K562 (cell line): ENCODE data around the gene AGR2. TPM values are rescaled to one million over a fixed set of nuclear protein-coding genes. Genes with fewer than 3 reads are reported as not detected.

Source experiments
- ATAC-seq: fragments of 200-7000 bp; cut with Tn5 transposase; 3 replicates; pipeline ENCODE4 v1.9.1; 2020; ENCODE audit warnings: moderate library complexity
- BruUV-seq: library from RNA; stranded (reverse); fragments of 400-500 nt; replicated peaks from 2 replicates; lab custom pipeline; 2021; lab: Mats Ljungman, UMichigan
- CTCF ChIA-PET: fragments of 300-600 bp; formaldehyde crosslinking; extraction: SDS; loops from one replicate; lab custom pipeline; 2021; ENCODE audit warnings: low intra/inter-chr PET ratio; lab: Yijun Ruan, JAX
- POLR2A ChIA-PET: fragments of 300-600, 350-650 bp; sonication (Branson Sonifier 250); formaldehyde crosslinking; extraction: SDS; loops from one replicate; lab custom pipeline; 2021; ENCODE audit warnings: antibody characterized with exemption, inconsistent platforms; lab: Yijun Ruan, JAX
- DNase-seq, 4 experiments: peaks; one replicate each; pipeline versions ENCODE4 v3.0.0 to v3.0.0-alpha.2; 2011 to 2018; ENCODE audit warnings: low spot score in 3 of 4, mixed read lengths in 3 of 4; ENCODE audit errors: extremely low read depth in 1 of 4
- FAIRE-seq: peaks from 2 replicates; lab custom pipeline; 2011; peaks lifted over from hg19 to GRCh38; lab: Jason Lieb, UNC
- H2AFZ ChIP-seq: 2 replicates; pipeline ENCODE4 v1.6.0; 2011; ENCODE audit warnings: low read depth, low read length, control low read depth, inconsistent platforms
- H3K27ac ChIP-seq: fragments of 200-600 bp; 3 replicates; pipeline ENCODE4 v1.8.0; 2011; ENCODE audit warnings: low read depth, mild to moderate bottlenecking, control low read depth, inconsistent platforms, low read length, moderate library complexity, mixed read lengths; ENCODE audit errors: extremely low read depth
- H3K27me3 ChIP-seq, 2 experiments: fragments of 300-600 bp in 1 of 2; 2 replicates in 1 of 2; 3 replicates in 1 of 2; pipeline versions ENCODE4 v1.6.0 to v1.8.0; 2011; ENCODE audit warnings: inconsistent platforms in 2 of 2, low read length in 2 of 2, mild to moderate bottlenecking in 1 of 2, mixed read lengths in 1 of 2, moderate library complexity in 1 of 2; ENCODE audit not compliant: control insufficient read depth in 2 of 2, insufficient read depth in 2 of 2
- H3K36me3 ChIP-seq: fragments of 300-600 bp; 3 replicates; pipeline ENCODE4 v1.8.0; 2011; ENCODE audit warnings: mild to moderate bottlenecking, low read length, inconsistent platforms; ENCODE audit not compliant: control insufficient read depth, insufficient read depth
- H3K4me1 ChIP-seq, 2 experiments: fragments of 200-600 bp in 1 of 2; replicated peaks in 1 of 2; 2 replicates in 1 of 2; 3 replicates in 1 of 2; pipeline versions ENCODE4 v1.5.1 to v1.8.0; 2011; ENCODE audit warnings: inconsistent platforms in 2 of 2, low read length in 2 of 2, mild to moderate bottlenecking in 1 of 2, mixed read lengths in 1 of 2, moderate library complexity in 1 of 2; ENCODE audit not compliant: control insufficient read depth in 2 of 2, insufficient read depth in 2 of 2
- H3K4me2 ChIP-seq: 2 replicates; pipeline ENCODE4 v1.6.1; 2011; ENCODE audit warnings: low read length, control low read depth, inconsistent platforms, mixed read lengths; ENCODE audit not compliant: insufficient read depth
- H3K4me3 ChIP-seq: fragments of 200-600 bp; sonication (generic), shearing (Covaris generic); 2 replicates; pipeline ENCODE4 v1.5.1; 2016; ENCODE audit warnings: control low read depth, inconsistent platforms
- H3K79me2 ChIP-seq: fragments of 200-600 bp; 3 replicates; pipeline ENCODE4 v1.8.0; 2011; ENCODE audit warnings: low read length, inconsistent platforms; ENCODE audit not compliant: control insufficient read depth, insufficient read depth
- H3K9ac ChIP-seq, 2 experiments: 2 replicates each; pipeline versions ENCODE4 v1.6.0 to v1.6.1; 2011; ENCODE audit warnings: low read depth in 2 of 2, low read length in 2 of 2, control low read depth in 1 of 2, inconsistent platforms in 1 of 2, mild to moderate bottlenecking in 1 of 2, mixed read lengths in 1 of 2; ENCODE audit not compliant: insufficient read depth in 1 of 2
- H3K9me1 ChIP-seq: one replicate; pipeline ENCODE4 v1.6.0; 2011; ENCODE audit warnings: inconsistent platforms, mild to moderate bottlenecking, low read length, moderate library complexity; ENCODE audit not compliant: control insufficient read depth, insufficient read depth
- H3K9me3 ChIP-seq: replicated peaks from 2 replicates; pipeline ENCODE4 v1.5.1; 2011; ENCODE audit warnings: low read depth, low read length, inconsistent platforms; ENCODE audit not compliant: control insufficient read depth, insufficient read depth
- H4K20me1 ChIP-seq: replicated peaks from 2 replicates; pipeline ENCODE4 v1.6.1; 2011; ENCODE audit warnings: low read length, inconsistent platforms, mixed read lengths; ENCODE audit not compliant: control insufficient read depth, insufficient read depth
- DDX20 ChIP-seq: fragments of 450-650 bp; IDR thresholded peaks from 2 replicates; pipeline ENCODE4 v1.6.1; 2016; ENCODE audit warnings: missing genetic modification characterization, low read depth, mild to moderate bottlenecking, missing compliant biosample characterization, moderate library complexity
- E2F1 ChIP-seq: sonication (generic); formaldehyde crosslinking; IDR thresholded peaks from 2 replicates; pipeline ENCODE4 v1.8.1; 2023; ENCODE audit warnings: mild to moderate bottlenecking, missing genetic modification reagents, moderate library complexity
- FOXP1 ChIP-seq: sonication (generic); formaldehyde crosslinking; IDR thresholded peaks from 2 replicates; pipeline ENCODE4 v1.8.0; 2022; ENCODE audit warnings: mild to moderate bottlenecking, missing genetic modification reagents
- HSF4 ChIP-seq: fragments of 250-450 bp; sonication (Bioruptor Pico); IDR thresholded peaks from 2 replicates; pipeline ENCODE4 v2.1.2; 2022; ENCODE audit warnings: mild to moderate bottlenecking, moderate library complexity, borderline replicate concordance
- KLF13 ChIP-seq: fragments of 450-650 bp; IDR thresholded peaks from 2 replicates; pipeline ENCODE4 v1.6.1; 2016; ENCODE audit warnings: missing genetic modification characterization, low read depth, mild to moderate bottlenecking, missing compliant biosample characterization, moderate library complexity, borderline replicate concordance
- PKNOX1 ChIP-seq: fragments of 450-650 bp; IDR thresholded peaks from 2 replicates; pipeline ENCODE4 v1.6.1; 2016
- RFX7 ChIP-seq: fragments of 250-450 bp; sonication (Bioruptor Pico); IDR thresholded peaks from 2 replicates; pipeline ENCODE4 v1.5.1; 2021; ENCODE audit warnings: mild to moderate bottlenecking
- SIX5 ChIP-seq, 2 experiments: IDR thresholded peaks; 2 replicates each; pipeline ENCODE4 v1.6.1; 2011; ENCODE audit warnings: low read length in 2 of 2, borderline replicate concordance in 1 of 2, low read depth in 1 of 2, mild to moderate bottlenecking in 1 of 2, moderate library complexity in 1 of 2; ENCODE audit not compliant: insufficient read depth in 1 of 2
- TRIM28 ChIP-seq: fragments of 450-650 bp; IDR thresholded peaks from 2 replicates; pipeline ENCODE4 v1.6.1; 2017
- ZNF41 ChIP-seq: fragments of 250-450 bp; sonication (Bioruptor Pico); conservative IDR thresholded peaks from 2 replicates; pipeline ENCODE4 v1.4.0; 2020; ENCODE audit warnings: mild to moderate bottlenecking
- WGBS: fragments of 100-300 bp; shearing (Covaris generic); methylation state at CpG from one replicate; pipeline ENCODE4 v1.1.6; 2016; ENCODE audit warnings: low coverage, mixed read lengths; ENCODE audit not compliant: insufficient coverage; ENCODE audit errors: missing lambda C conversion rate; 5-methylcytosine and 5-hydroxymethylcytosine counted together
- in situ Hi-C: fragments of 300-500 bp; cut with MboI; formaldehyde crosslinking; loops from 4 replicates; pipeline ENCODE4 v1.15.0; 2018; ENCODE audit warnings: inconsistent platforms, mixed read lengths
- intact Hi-C: fragments of 100-400 bp; cut with micrococcal nuclease; formaldehyde crosslinking; loops from 2 replicates; pipeline ENCODE4 v1.14.2; 2022
- polyA plus RNA-seq, 8 experiments: library from polyadenylated mRNA; depleted of rRNA in 4 of 8; stranded (reverse) in 5 of 8; unstranded in 3 of 8; fragments of >200 nt; fragmentation: Nextera tagmentation in 2 of 8; fragmentation: Illumina TruSeq in 1 of 8; extraction: Ambion mirVana in 2 of 8; extraction: Trizol in 1 of 8; gene quantifications; 2 replicates each; pipeline versions ENCODE4 v1.2.1 to v1.2.3, GENCODE V29; 2011 to 2014; ENCODE audit warnings: inconsistent platforms in 1 of 8, missing spikeins in 1 of 8
- total RNA-seq, 7 experiments: library from RNA; depleted of rRNA in 6 of 7; stranded (reverse); fragments of >200 nt in 6 of 7; fragmentation: Illumina TruSeq in 2 of 7; extraction: Trizol in 2 of 7; gene quantifications; 2 replicates each; pipeline versions ENCODE4 v1.2.1 to v1.2.3, GENCODE V29; 2011 to 2021; ENCODE audit warnings: low replicate concordance in 1 of 7

The AGR2 gene
- total and polyA plus RNA-seq, 9 of the 15 experiments (the other 6 are each of a cell fraction or from before 2014, with no cell fraction given) = 0.66 TPM; not detected in 8

- ChIA-PET POLR2A (interaction anchor here (0.8 to 1.6 kb wide), 2 partner anchors 13 to 23 kb away, joined by 3 to 4 read pairs; no protein-coding TSS in a partner anchor), CTCF (no interaction called here)
- Histone ChIP-seq H4K20me1 (no peaks in the 10 kb centered on the region), H3K27me3 (peaks cover 0 to 5% of the 10 kb centered on the region in 2 experiments; a peak in 2 of 5 replicates), H3K4me2 (no peak overlapping the region), H3K27ac (no peak overlapping the region), H3K9me1 (no peaks in the 10 kb centered on the region), H3K9ac (no peak overlapping the region), H3K36me3 (no peaks in the 10 kb centered on the region), H3K79me2 (no peaks in the 10 kb centered on the region), H3K4me3 (no peak overlapping the region), H3K9me3 (no peaks in the 10 kb centered on the region), H3K4me1 (no peaks in the 10 kb centered on the region), H2AFZ (no peak overlapping the region)
- no peak for DNase-seq
- no peak for TF ChIP-seq DDX20 (tag)
- TF ChIP-seq HSF4 = no peak
- no peak for TF ChIP-seq ZNF41
- no peak for TF ChIP-seq TRIM28
- TF ChIP-seq SIX5 (IDR thresholded peaks at IDR 0.05; ENCODE audit: borderline replicate concordance in 1 of 2, insufficient read depth in 1 of 2, low read depth in 1 of 2, low read length in 2 of 2) = no peak
- no peak for TF ChIP-seq RFX7 (CRISPR knock-in tag)
- TF ChIP-seq PKNOX1 = no peak
- no peak for TF ChIP-seq KLF13 (tag)
- TF ChIP-seq FOXP1 (CRISPR knock-in tag) = no peak
- TF ChIP-seq E2F1 (CRISPR knock-in tag) = no peak
- in situ Hi-C loops (no loop called here), intact Hi-C loops (no loop called here)
- FAIRE-seq = no peak
- no peak for ATAC-seq
- BruUV-seq = no TSS peak
- 21% methylated on average over 6 of the region's 6 CpGs for WGBS
Measured at GRCh38 chr7:16840094-16840493, 35.3 kb upstream of the AGR2 start.
